Smooth muscle cell (in vitro differentiated cells): ENCODE data around the gene RPS19. TPM values are rescaled to one million over a fixed set of nuclear protein-coding genes. Genes with fewer than 3 reads are reported as not detected.

ENCODE experiments used
- DNase-seq: peaks from one replicate; lab custom pipeline; 2025; ENCODE audit not compliant: unreplicated experiment; lab: John Stamatoyannopoulos, UW
- H2AFZ ChIP-seq: fragments of 200-600 bp; sonication (generic); 2 replicates; pipeline ENCODE4 v1.6.0; 2016; ENCODE audit warnings: antibody characterized with exemption, low read depth, mild to moderate bottlenecking
- H3F3A ChIP-seq: fragments of 200-600 bp; sonication (generic); 2 replicates; pipeline ENCODE4 v1.6.0; 2017; ENCODE audit warnings: antibody characterized with exemption, low read depth
- H3K27ac ChIP-seq: fragments of 200-600 bp; sonication (generic); 2 replicates; pipeline ENCODE4 v1.5.1; 2016; ENCODE audit warnings: low read depth, mild to moderate bottlenecking
- H3K27me3 ChIP-seq: fragments of 200-600 bp; sonication (generic); 2 replicates; pipeline ENCODE4 v1.6.1; 2016; ENCODE audit warnings: low read depth, mild to moderate bottlenecking
- H3K36me3 ChIP-seq: fragments of 200-600 bp; sonication (generic); 2 replicates; pipeline ENCODE4 v1.5.1; 2016; ENCODE audit warnings: low read depth
- H3K4me1 ChIP-seq: fragments of 200-600 bp; sonication (generic); 2 replicates; pipeline ENCODE4 v1.5.1; 2016; ENCODE audit warnings: low read depth
- H3K4me2 ChIP-seq: fragments of 200-600 bp; sonication (generic); 2 replicates; pipeline ENCODE4 v1.6.0; 2016; ENCODE audit warnings: mild to moderate bottlenecking
- H3K4me3 ChIP-seq: fragments of 200-600 bp; sonication (generic); 2 replicates; pipeline ENCODE4 v1.5.1; 2016; ENCODE audit warnings: mild to moderate bottlenecking
- H3K79me2 ChIP-seq: fragments of 200-600 bp; sonication (generic); 2 replicates; pipeline ENCODE4 v1.6.0; 2016; ENCODE audit warnings: low read depth, mild to moderate bottlenecking
- H3K9ac ChIP-seq: fragments of 200-600 bp; sonication (generic); 2 replicates; pipeline ENCODE4 v1.6.0; 2016; ENCODE audit warnings: low read depth
- H3K9me3 ChIP-seq: fragments of 200-600 bp; sonication (generic); replicated peaks from 2 replicates; pipeline ENCODE4 v1.5.1; 2016; ENCODE audit warnings: low read depth
- H4K20me1 ChIP-seq: fragments of 200-600 bp; sonication (generic); 2 replicates; pipeline ENCODE4 v1.6.0; 2016; ENCODE audit warnings: low read depth
- WGBS: methylation state at CpG from one replicate; pipeline ENCODE4 v1.1.7; 2016; ENCODE audit warnings: low lambda C conversion rate; 5-methylcytosine and 5-hydroxymethylcytosine counted together
- polyA plus RNA-seq: library from polyadenylated mRNA; unstranded; fragments of >200 nt; fragmentation: Nextera tagmentation; extraction: Ambion mirVana; gene quantifications from 2 replicates; pipeline ENCODE4 v1.2.1, GENCODE V29; 2016
- total RNA-seq: library from RNA; depleted of rRNA; stranded (reverse); fragments of >200 nt; gene quantifications from 2 replicates; pipeline ENCODE4 v1.2.3, GENCODE V29; 2014
- TF ChIP-seq, protein P1 (sequence below): fragments of 200-600 bp; sonication (generic); IDR thresholded peaks from 2 replicates; pipeline ENCODE4 v1.5.1; 2017; ENCODE audit warnings: borderline replicate concordance, mild to moderate bottlenecking, antibody characterized with exemption; ENCODE audit not compliant: insufficient read depth, poor library complexity, severe bottlenecking

RPS19 gene
- total and polyA plus RNA-seq, 2 experiments from 2014 or later: 1,345 to 2,105 TPM

- WGBS: 84% methylated on average over 4 of the region's 5 CpGs
- H3F3A ChIP-seq: peaks cover 13% of the 10 kb centered on the region
- no peaks in the 10 kb centered on the region for H3K36me3 ChIP-seq
- no peaks in the 10 kb centered on the region for H4K20me1 ChIP-seq
- no peak overlapping the region for H3K4me3 ChIP-seq
- H3K79me2 ChIP-seq: peaks cover 11% of the 10 kb centered on the region
- no peak overlapping the region for H3K9ac ChIP-seq
- TF ChIP-seq, protein P1, sequence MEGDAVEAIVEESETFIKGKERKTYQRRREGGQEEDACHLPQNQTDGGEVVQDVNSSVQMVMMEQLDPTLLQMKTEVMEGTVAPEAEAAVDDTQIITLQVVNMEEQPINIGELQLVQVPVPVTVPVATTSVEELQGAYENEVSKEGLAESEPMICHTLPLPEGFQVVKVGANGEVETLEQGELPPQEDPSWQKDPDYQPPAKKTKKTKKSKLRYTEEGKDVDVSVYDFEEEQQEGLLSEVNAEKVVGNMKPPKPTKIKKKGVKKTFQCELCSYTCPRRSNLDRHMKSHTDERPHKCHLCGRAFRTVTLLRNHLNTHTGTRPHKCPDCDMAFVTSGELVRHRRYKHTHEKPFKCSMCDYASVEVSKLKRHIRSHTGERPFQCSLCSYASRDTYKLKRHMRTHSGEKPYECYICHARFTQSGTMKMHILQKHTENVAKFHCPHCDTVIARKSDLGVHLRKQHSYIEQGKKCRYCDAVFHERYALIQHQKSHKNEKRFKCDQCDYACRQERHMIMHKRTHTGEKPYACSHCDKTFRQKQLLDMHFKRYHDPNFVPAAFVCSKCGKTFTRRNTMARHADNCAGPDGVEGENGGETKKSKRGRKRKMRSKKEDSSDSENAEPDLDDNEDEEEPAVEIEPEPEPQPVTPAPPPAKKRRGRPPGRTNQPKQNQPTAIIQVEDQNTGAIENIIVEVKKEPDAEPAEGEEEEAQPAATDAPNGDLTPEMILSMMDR: no peak
- H3K27ac ChIP-seq: no peak overlapping the region
- peaks cover 3% of the 10 kb centered on the region for H3K27me3 ChIP-seq
- no peak overlapping the region for H2AFZ ChIP-seq
- no peaks in the 10 kb centered on the region for H3K4me1 ChIP-seq
- H3K9me3 ChIP-seq: no peaks in the 10 kb centered on the region
- H3K4me2 ChIP-seq: no peak overlapping the region
- DNase-seq: no peak
Observed at GRCh38 chr19:41880329-41880708, 20.3 kb downstream of the RPS19 start.

- no peaks in the 10 kb centered on the region for H3K36me3 ChIP-seq
- H3K4me2 ChIP-seq: peak within 1 kb of the TSS; percentile 96
- H3K9ac ChIP-seq: peak within 1 kb of the TSS; percentile 12
- H3K79me2 ChIP-seq: peaks cover 23% of the 10 kb centered on the region
- TF ChIP-seq, protein P1: no peak
- peak; percentile 16 for DNase-seq
- H3K4me3 ChIP-seq: peak within 1 kb of the TSS; percentile 83
- H3K27me3 ChIP-seq: no peaks in the 10 kb centered on the region
- peaks cover 7% of the 10 kb centered on the region for H4K20me1 ChIP-seq
- no peaks in the 10 kb centered on the region for H3K9me3 ChIP-seq
- H3K27ac ChIP-seq: no peak within 1 kb of the TSS
- no peaks in the 10 kb centered on the region for H3K4me1 ChIP-seq
- 9% methylated on average over 25 of the region's 80 CpGs for WGBS
- H3F3A ChIP-seq: peaks cover 17% of the 10 kb centered on the region
- H2AFZ ChIP-seq: peak within 1 kb of the TSS; percentile 51
Observed at GRCh38 chr19:41882568-41883462, 22.8 kb downstream of the RPS19 start, which contains the start of gene ARHGEF1. TSS of gene ARHGEF1 (plus strand) at chr19:41883184. CDS start at chr19:41888083, 4,899 bp downstream.

DNA sequence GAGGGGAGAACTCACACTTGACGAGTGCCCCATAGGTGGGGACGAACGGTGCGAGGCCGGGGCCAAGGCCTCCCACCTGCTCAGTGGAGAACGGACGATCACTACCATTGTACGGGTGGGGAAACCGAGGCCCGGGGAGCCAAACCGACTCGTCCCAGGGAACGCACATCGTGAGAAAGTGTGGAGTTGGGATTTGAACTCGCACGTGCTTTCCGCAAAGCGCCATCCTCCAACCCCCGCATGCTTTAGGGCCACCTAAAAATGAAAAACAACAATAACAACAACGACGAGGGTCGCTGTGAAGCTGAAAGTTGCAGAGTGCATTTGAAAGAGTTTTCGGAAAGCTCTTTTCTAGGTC, 23.4 kb downstream of the RPS19 start:
- WGBS: 3% methylated on average over 23 of the region's 23 CpGs
- Histone ChIP-seq H4K20me1 (peaks cover 13% of the 10 kb centered on the region), H3K27ac (no peak overlapping the region), H3K9ac (peak overlapping the region; percentile 12), H3K27me3 (no peaks in the 10 kb centered on the region), H3K9me3 (no peaks in the 10 kb centered on the region), H3F3A (peaks cover 17% of the 10 kb centered on the region), H3K4me1 (no peaks in the 10 kb centered on the region), H3K4me2 (peak overlapping the region; percentile 96), H3K36me3 (no peaks in the 10 kb centered on the region), H2AFZ (peak overlapping the region; percentile 51), H3K4me3 (peak overlapping the region; percentile 83), H3K79me2 (peaks cover 23% of the 10 kb centered on the region)
- TF ChIP-seq, protein P1: no peak
- DNase-seq: no peak
